Calu3 (cell line): Measurements from ENCODE around the gene GPR153. TPM values are rescaled to one million over a fixed set of nuclear protein-coding genes. Genes with fewer than 3 reads are reported as not detected.

Experiments used
- BruUV-seq: library from RNA; stranded (reverse); fragments of 400-500 nt; replicated peaks from 2 replicates; lab custom pipeline; 2021; lab: Mats Ljungman, UMichigan
- CTCF ChIA-PET: fragments of 300-600 bp; sonication (Branson Sonifier 250); formaldehyde crosslinking; loops from one replicate; lab custom pipeline; 2022; ENCODE audit warnings: antibody characterized with exemption; lab: Charles Lee
- DNase-seq: peaks from one replicate; pipeline ENCODE4 v3.0.0; 2022
- H3K27ac Mint-ChIP-seq: one replicate; pipeline ENCODE4 v1.8.0; 2022; ENCODE audit warnings: mixed read lengths; ENCODE audit not compliant: unreplicated experiment
- H3K27me3 Mint-ChIP-seq: one replicate; pipeline ENCODE4 v1.8.0; 2022; ENCODE audit warnings: mixed read lengths; ENCODE audit not compliant: unreplicated experiment
- H3K36me3 Mint-ChIP-seq: one replicate; pipeline ENCODE4 v1.8.0; 2022; ENCODE audit warnings: mild to moderate bottlenecking, moderate library complexity, mixed read lengths; ENCODE audit not compliant: insufficient read depth, unreplicated experiment
- H3K4me1 Mint-ChIP-seq: one replicate; pipeline ENCODE4 v1.8.0; 2022; ENCODE audit warnings: mild to moderate bottlenecking, low read depth, mixed read lengths; ENCODE audit not compliant: unreplicated experiment
- H3K4me3 Mint-ChIP-seq: one replicate; pipeline ENCODE4 v1.8.0; 2022; ENCODE audit warnings: mild to moderate bottlenecking, low read depth, moderate library complexity, mixed read lengths; ENCODE audit not compliant: unreplicated experiment
- H3K9me3 Mint-ChIP-seq: one replicate; pipeline ENCODE4 v1.8.0; 2022; ENCODE audit warnings: low read depth, mixed read lengths; ENCODE audit not compliant: unreplicated experiment
- intact Hi-C: fragments of 100-400 bp; cut with micrococcal nuclease; formaldehyde crosslinking; loops from one replicate; pipeline ENCODE4 v1.10.0; 2022; ENCODE audit not compliant: unreplicated experiment
- total RNA-seq: library from RNA; stranded (reverse); gene quantifications from 2 replicates; pipeline ENCODE4 v1.2.3, GENCODE V29; 2022
- TF ChIP-seq, protein P1 (sequence below): fragments of 200-600 bp; IDR thresholded peaks from one replicate; pipeline ENCODE4 v1.8.0; 2022; ENCODE audit warnings: antibody characterized with exemption; ENCODE audit not compliant: unreplicated experiment

The GPR153 gene
- total RNA-seq, 1 experiment from 2014 or later = 3.7 TPM

DNA sequence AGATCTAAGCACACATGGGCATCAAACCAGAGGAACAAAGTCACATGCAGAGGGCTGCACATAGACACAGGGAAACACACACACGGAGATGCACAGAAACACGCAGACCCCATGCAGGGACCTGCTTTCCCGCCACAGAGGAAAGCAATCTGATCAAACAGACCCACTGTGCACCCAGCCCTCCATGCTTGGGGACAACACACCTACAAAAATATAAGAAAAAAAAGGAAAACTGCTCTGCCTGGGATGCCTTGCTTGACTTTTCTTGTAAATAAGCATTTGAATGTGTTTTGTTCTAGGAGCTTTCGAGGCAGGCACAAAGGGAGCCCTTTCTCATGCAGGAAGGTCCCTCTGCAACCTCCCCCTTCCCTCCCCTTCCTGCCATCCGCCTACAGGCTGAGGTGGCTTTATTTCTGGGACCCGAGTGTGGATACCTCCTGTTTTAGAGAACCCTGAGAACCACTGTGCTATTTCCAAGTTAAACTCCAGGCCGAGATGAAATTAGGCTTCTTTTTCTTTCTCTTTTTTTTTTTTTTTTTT lies 21.6 kb downstream of the GPR153 start:
- H3K27ac Mint-ChIP-seq = no peak overlapping the region
- intact Hi-C loops = no loop called here
- peaks cover 5% of the 10 kb centered on the region for H3K4me1 Mint-ChIP-seq
- BruUV-seq = no TSS peak
- no peak overlapping the region for H3K4me3 Mint-ChIP-seq
- TF ChIP-seq, protein P1, sequence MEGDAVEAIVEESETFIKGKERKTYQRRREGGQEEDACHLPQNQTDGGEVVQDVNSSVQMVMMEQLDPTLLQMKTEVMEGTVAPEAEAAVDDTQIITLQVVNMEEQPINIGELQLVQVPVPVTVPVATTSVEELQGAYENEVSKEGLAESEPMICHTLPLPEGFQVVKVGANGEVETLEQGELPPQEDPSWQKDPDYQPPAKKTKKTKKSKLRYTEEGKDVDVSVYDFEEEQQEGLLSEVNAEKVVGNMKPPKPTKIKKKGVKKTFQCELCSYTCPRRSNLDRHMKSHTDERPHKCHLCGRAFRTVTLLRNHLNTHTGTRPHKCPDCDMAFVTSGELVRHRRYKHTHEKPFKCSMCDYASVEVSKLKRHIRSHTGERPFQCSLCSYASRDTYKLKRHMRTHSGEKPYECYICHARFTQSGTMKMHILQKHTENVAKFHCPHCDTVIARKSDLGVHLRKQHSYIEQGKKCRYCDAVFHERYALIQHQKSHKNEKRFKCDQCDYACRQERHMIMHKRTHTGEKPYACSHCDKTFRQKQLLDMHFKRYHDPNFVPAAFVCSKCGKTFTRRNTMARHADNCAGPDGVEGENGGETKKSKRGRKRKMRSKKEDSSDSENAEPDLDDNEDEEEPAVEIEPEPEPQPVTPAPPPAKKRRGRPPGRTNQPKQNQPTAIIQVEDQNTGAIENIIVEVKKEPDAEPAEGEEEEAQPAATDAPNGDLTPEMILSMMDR = no peak
- CTCF ChIA-PET = interaction anchor here (0.8 to 1.1 kb wide), 2 partner anchors 34 to 190 kb away, joined by 3 to 4 read pairs; no protein-coding TSS in a partner anchor
- no peaks in the 10 kb centered on the region for H3K9me3 Mint-ChIP-seq
- H3K36me3 Mint-ChIP-seq = peaks cover 14% of the 10 kb centered on the region
- DNase-seq = no peak
- H3K27me3 Mint-ChIP-seq = peaks cover 27% of the 10 kb centered on the region

DNA sequence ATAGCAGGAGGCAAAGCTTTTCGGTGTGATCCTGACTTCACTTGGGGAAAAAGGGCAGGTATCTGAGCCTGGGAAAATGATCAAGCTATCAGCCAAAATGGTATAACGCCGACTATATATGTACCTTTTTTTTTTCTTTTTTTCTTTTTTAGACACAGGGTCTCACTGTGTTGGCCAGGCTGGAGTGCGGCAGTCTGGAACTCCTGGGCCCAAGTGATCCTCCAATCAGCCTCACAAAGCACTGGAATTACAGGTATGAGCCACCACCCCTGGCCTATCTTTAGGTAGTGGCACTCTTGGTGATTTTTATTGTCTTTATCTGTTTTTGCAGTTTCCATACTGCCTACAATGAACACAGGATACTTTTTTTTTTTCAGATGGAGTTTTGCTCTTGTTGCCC lies 23.8 kb downstream of the GPR153 start:
- Mint-ChIP-seq H3K36me3 (peaks cover 29% of the 10 kb centered on the region), H3K9me3 (no peaks in the 10 kb centered on the region), H3K27ac (no peak overlapping the region), H3K27me3 (peaks cover 15% of the 10 kb centered on the region), H3K4me3 (no peak overlapping the region), H3K4me1 (peaks cover 18% of the 10 kb centered on the region)
- DNase-seq = no peak
- intact Hi-C loops = no loop called here
- no TSS peak for BruUV-seq
- TF ChIP-seq, protein P1 = no peak
- CTCF ChIA-PET = interaction anchor here (1.1 kb wide), 1 partner anchor 161 kb away, joined by 4 read pairs; no protein-coding TSS in a partner anchor

DNA sequence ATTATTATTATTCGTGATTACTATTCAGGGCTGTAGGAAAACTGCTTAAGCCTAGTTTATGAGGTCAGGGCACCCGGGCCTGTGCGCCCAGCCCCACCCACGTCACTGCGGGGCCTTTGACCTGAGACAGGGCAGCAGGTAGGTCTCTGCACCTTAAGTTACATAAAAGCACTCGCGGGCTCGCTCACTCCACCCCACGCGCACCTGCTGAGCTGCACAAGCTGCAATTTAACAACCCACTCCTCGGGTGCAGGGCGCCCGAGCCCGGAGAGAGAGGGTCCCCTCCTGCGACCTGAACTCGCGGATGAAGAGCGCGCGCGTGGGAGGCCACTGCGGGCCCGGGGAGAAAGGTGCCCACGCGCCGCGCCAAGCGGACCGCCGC lies 25.6 kb downstream of the GPR153 start:
- no TSS peak for BruUV-seq
- intact Hi-C loops = no loop called here
- peaks cover 36% of the 10 kb centered on the region for H3K36me3 Mint-ChIP-seq
- H3K27me3 Mint-ChIP-seq = no peaks in the 10 kb centered on the region
- DNase-seq = no peak
- H3K4me1 Mint-ChIP-seq = peaks cover 18% of the 10 kb centered on the region
- TF ChIP-seq, protein P1 = no peak
- CTCF ChIA-PET = interaction anchor here (1.0 to 1.3 kb wide), 2 partner anchors 10 to 30 kb away, joined by 4 to 13 read pairs; partner anchors contain the start of gene RNF207
- no peak overlapping the region for H3K27ac Mint-ChIP-seq
- peak overlapping the region; percentile 78 for H3K4me3 Mint-ChIP-seq
- H3K9me3 Mint-ChIP-seq = no peaks in the 10 kb centered on the region

DNA sequence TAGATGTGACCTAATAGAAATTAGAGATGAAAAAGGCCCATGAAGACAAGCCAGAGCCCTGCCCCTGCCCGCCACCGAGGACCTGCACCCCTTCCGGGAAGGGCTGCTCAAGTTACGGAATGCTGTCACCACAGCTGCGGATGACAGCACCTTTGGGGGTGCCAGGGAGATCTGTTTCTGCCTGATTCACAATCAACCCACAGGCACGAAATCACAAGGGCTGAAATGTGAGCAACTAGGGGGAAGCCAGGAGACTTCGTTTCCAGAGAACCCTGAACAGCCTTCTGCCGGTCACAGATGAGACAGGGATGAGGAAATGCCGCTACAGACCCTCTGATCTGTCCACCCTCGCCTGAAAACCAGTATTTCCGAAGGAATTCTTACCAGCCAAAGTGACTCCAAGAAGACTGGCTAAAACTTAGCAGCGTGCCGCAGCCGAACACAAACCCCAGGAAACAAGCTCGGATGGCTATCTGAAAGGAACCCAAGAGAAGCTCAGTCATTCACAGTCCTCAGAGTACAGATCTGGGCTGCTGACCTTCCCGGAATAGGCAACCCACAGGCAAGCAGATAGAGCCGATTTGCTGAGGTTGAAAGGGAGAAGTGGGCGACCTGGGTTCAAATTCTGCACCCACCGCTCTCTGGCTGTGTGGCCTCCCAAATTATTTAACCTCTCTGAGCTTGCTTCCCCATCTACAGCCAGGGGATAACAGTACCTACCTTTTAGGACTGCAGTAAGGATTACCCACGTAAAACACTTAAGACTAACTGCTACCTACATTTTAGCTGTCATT lies 26.2 kb downstream of the GPR153 start:
- no peak for DNase-seq
- H3K27ac Mint-ChIP-seq = peak overlapping the region; percentile 52
- no TSS peak for BruUV-seq
- H3K9me3 Mint-ChIP-seq = no peaks in the 10 kb centered on the region
- no peaks in the 10 kb centered on the region for H3K27me3 Mint-ChIP-seq
- peak overlapping the region; percentile 78 for H3K4me3 Mint-ChIP-seq
- peaks cover 36% of the 10 kb centered on the region for H3K36me3 Mint-ChIP-seq
- peaks cover 18% of the 10 kb centered on the region for H3K4me1 Mint-ChIP-seq
- intact Hi-C loops = loop anchor here (1.0 kb wide), 1 partner anchor 9 kb away; no protein-coding TSS in a partner anchor
- CTCF ChIA-PET = interaction anchor here (1.0 to 1.3 kb wide), 2 partner anchors 10 to 29 kb away, joined by 4 to 13 read pairs; partner anchors contain the start of gene RNF207
- TF ChIP-seq, protein P1 = no peak
